Measurements from ENCODE around the gene TNS4. TPM values are rescaled to one million over a fixed set of nuclear protein-coding genes. Genes with fewer than 3 reads are reported as not detected.
A peak's percentile ranks its signal among the peaks of the same experiment; 100 is the strongest.

TNS4 gene
- total and polyA plus RNA-seq, 2 donors (not counting 1 experiment from before 2014, with no cell fraction given) = under 0.01 to 0.05 TPM

GRCh38 chr17:40467281-40467867, 34.0 kb downstream of the TNS4 start:
- H3K4me1 ChIP-seq (ENCODE audit: control insufficient read depth, extremely low read depth, insufficient read depth, low read length) = peaks cover 12% of the 10 kb centered on the region
- no peaks in the 10 kb centered on the region for H3K9me3 ChIP-seq (ENCODE audit: control insufficient read depth, insufficient read depth, low read depth, low read length)
- H3K36me3 ChIP-seq (ENCODE audit: control insufficient read depth, insufficient read depth, low read length) = no peaks in the 10 kb centered on the region
- no peak overlapping the region for H3K4me3 ChIP-seq (replicated peaks in 1 of 4; ENCODE audit: control extremely low read depth in 1 of 4, insufficient read depth in 1 of 4, low read depth in 3 of 4, low read length in 4 of 4)
- H4K20me1 ChIP-seq (ENCODE audit: control insufficient read depth, extremely low read depth, insufficient read depth, low read length) = no peaks in the 10 kb centered on the region
- H3K9ac ChIP-seq (ENCODE audit: insufficient read depth, low read length) = no peak overlapping the region
- H3K27me3 ChIP-seq (ENCODE audit: control insufficient read depth, insufficient read depth, low read length) = no peaks in the 10 kb centered on the region
- no peaks in the 10 kb centered on the region for H3K79me2 ChIP-seq (ENCODE audit: control insufficient read depth, insufficient read depth, low read length)
- DNase-seq (ENCODE audit: low read depth in 2 of 2) = no peak
- H2AFZ ChIP-seq (ENCODE audit: low read length) = no peak overlapping the region
- TF ChIP-seq CTCF (conservative IDR thresholded peaks at IDR 0.05 in 1 of 2, IDR thresholded peaks at IDR 0.05 in 1 of 2; ENCODE audit: low read depth in 1 of 2, low read length in 2 of 2) (no peak), EZH2 (IDR thresholded peaks at IDR 0.05; ENCODE audit: low read length, missing control alignments) (no peak)
- no peak overlapping the region for H3K27ac ChIP-seq (ENCODE audit: insufficient read depth, low read length)
- H3K4me2 ChIP-seq (ENCODE audit: extremely low read depth, insufficient read depth, low read length) = no peak overlapping the region

GRCh38 chr17:40466298-40466971, 35.0 kb downstream of the TNS4 start:
- Histone ChIP-seq H3K36me3 (ENCODE audit: control insufficient read depth, insufficient read depth, low read length) (no peaks in the 10 kb centered on the region), H3K27ac (ENCODE audit: insufficient read depth, low read length) (no peak overlapping the region), H3K4me2 (ENCODE audit: extremely low read depth, insufficient read depth, low read length) (no peak overlapping the region), H3K27me3 (ENCODE audit: control insufficient read depth, insufficient read depth, low read length) (no peaks in the 10 kb centered on the region), H3K79me2 (ENCODE audit: control insufficient read depth, insufficient read depth, low read length) (no peaks in the 10 kb centered on the region), H3K4me3 (replicated peaks in 1 of 4; ENCODE audit: control extremely low read depth in 1 of 4, insufficient read depth in 1 of 4, low read depth in 3 of 4, low read length in 4 of 4) (no peak overlapping the region), H2AFZ (ENCODE audit: low read length) (no peak overlapping the region), H3K9me3 (ENCODE audit: control insufficient read depth, insufficient read depth, low read depth, low read length) (no peaks in the 10 kb centered on the region), H3K9ac (ENCODE audit: insufficient read depth, low read length) (no peak overlapping the region), H4K20me1 (ENCODE audit: control insufficient read depth, extremely low read depth, insufficient read depth, low read length) (no peaks in the 10 kb centered on the region), H3K4me1 (ENCODE audit: control insufficient read depth, extremely low read depth, insufficient read depth, low read length) (peaks cover 14% of the 10 kb centered on the region)
- TF ChIP-seq EZH2 (IDR thresholded peaks at IDR 0.05; ENCODE audit: low read length, missing control alignments) (no peak), CTCF (conservative IDR thresholded peaks at IDR 0.05 in 1 of 2, IDR thresholded peaks at IDR 0.05 in 1 of 2; ENCODE audit: low read depth in 1 of 2, low read length in 2 of 2) (no peak)
- no peak for DNase-seq (ENCODE audit: low read depth in 2 of 2)

- DNase-seq (ENCODE audit: low read depth in 2 of 2) = peak in 1 of 2 donors; percentile 39
- H3K9ac ChIP-seq (ENCODE audit: insufficient read depth, low read length) = no peak overlapping the region
These were observed 37.0 kb downstream of the TNS4 start for GRCh38 chr17:40464392-40464855.

More at GRCh38 chr17:40464392-40464855, 37.0 kb downstream of the TNS4 start:
- H3K36me3 ChIP-seq (ENCODE audit: control insufficient read depth, insufficient read depth, low read length) = peaks cover 2% of the 10 kb centered on the region
- no peaks in the 10 kb centered on the region for H3K9me3 ChIP-seq (ENCODE audit: control insufficient read depth, insufficient read depth, low read depth, low read length)
- no peak for TF ChIP-seq CTCF (conservative IDR thresholded peaks at IDR 0.05 in 1 of 2, IDR thresholded peaks at IDR 0.05 in 1 of 2; ENCODE audit: low read depth in 1 of 2, low read length in 2 of 2)
- no peak for TF ChIP-seq EZH2 (IDR thresholded peaks at IDR 0.05; ENCODE audit: low read length, missing control alignments)
- H3K79me2 ChIP-seq (ENCODE audit: control insufficient read depth, insufficient read depth, low read length) = no peaks in the 10 kb centered on the region
- H3K27ac ChIP-seq (ENCODE audit: insufficient read depth, low read length) = no peak overlapping the region
- no peaks in the 10 kb centered on the region for H4K20me1 ChIP-seq (ENCODE audit: control insufficient read depth, extremely low read depth, insufficient read depth, low read length)
- H2AFZ ChIP-seq (ENCODE audit: low read length) = no peak overlapping the region
- H3K4me1 ChIP-seq (ENCODE audit: control insufficient read depth, extremely low read depth, insufficient read depth, low read length) = peaks cover 23% of the 10 kb centered on the region
- H3K27me3 ChIP-seq (ENCODE audit: control insufficient read depth, insufficient read depth, low read length) = no peaks in the 10 kb centered on the region
- H3K4me2 ChIP-seq (ENCODE audit: extremely low read depth, insufficient read depth, low read length) = no peak overlapping the region
- H3K4me3 ChIP-seq (replicated peaks in 1 of 4; ENCODE audit: control extremely low read depth in 1 of 4, insufficient read depth in 1 of 4, low read depth in 3 of 4, low read length in 4 of 4) = no peak overlapping the region

Data from fibroblast of lung (primary cell).